Stimulated activated CD4-positive, alpha-beta T cell treated with anti-CD3 and anti-CD28 coated beads, Interleukin-4, amount 100 ng/mL, for 48 hours (primary cell): ENCODE measurements around the gene RABL6.
A peak's percentile ranks its signal among the peaks of the same experiment; 100 is the strongest.
"Not testable (repeated sequence)": the region's sequence is repeated elsewhere in the genome, so short reads cannot be mapped to it uniquely, and the experiment has no call there.

Experiments used
- DNase-seq, 2 donors: peaks; one replicate each; pipeline ENCODE4 v3.0.0-alpha.2; 2020; ENCODE audit warnings: low read depth in 2 of 2

RABL6 gene, protein sequence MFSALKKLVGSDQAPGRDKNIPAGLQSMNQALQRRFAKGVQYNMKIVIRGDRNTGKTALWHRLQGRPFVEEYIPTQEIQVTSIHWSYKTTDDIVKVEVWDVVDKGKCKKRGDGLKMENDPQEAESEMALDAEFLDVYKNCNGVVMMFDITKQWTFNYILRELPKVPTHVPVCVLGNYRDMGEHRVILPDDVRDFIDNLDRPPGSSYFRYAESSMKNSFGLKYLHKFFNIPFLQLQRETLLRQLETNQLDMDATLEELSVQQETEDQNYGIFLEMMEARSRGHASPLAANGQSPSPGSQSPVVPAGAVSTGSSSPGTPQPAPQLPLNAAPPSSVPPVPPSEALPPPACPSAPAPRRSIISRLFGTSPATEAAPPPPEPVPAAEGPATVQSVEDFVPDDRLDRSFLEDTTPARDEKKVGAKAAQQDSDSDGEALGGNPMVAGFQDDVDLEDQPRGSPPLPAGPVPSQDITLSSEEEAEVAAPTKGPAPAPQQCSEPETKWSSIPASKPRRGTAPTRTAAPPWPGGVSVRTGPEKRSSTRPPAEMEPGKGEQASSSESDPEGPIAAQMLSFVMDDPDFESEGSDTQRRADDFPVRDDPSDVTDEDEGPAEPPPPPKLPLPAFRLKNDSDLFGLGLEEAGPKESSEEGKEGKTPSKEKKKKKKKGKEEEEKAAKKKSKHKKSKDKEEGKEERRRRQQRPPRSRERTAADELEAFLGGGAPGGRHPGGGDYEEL

DNA sequence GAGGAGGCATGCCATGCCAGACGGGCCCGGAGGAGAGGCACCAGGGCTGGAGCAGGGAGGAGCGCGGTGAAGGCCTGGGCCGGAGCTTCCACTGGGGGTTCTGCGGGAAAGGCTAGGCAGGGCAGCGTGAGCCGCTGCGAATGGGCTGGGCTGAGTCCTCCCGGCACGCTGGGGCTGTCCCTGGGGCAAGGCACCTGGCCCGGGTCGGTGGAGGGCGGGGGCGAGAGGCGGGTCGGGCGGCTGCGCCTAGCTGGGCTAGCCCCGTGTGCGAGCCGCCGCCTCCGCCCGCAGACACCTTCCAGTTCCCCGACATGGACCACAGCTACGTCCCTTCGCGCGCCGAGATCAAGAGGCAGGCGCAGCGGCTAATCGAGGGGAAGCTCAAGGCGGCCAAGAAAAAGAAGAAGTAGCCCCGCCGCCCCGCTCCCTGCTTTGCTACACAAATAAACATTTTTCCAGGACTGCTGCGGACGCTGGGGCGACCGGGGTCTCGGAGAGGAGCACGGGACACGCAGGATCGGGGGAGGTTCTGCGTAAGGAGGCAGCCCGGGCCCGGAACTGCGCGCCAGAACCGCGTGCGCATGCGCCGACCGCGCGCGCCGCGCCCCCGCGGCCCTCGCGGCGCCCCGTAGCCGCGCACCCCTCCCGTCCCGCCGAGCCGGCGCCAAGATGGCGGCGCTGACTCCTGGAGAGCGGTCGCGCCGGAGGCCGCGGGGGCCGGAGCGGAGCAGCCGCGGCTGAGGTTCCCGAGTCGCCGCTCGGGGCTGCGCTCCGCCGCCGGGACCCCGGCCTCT is at the start of gene RABL6:
Gene RABL6, plus strand, starts transcription at position 668 of the 794 bp plus-strand sequence. CDS start 249 bp downstream, outside the sequence.
- peak; percentile 68 to 76 for DNase-seq

DNA sequence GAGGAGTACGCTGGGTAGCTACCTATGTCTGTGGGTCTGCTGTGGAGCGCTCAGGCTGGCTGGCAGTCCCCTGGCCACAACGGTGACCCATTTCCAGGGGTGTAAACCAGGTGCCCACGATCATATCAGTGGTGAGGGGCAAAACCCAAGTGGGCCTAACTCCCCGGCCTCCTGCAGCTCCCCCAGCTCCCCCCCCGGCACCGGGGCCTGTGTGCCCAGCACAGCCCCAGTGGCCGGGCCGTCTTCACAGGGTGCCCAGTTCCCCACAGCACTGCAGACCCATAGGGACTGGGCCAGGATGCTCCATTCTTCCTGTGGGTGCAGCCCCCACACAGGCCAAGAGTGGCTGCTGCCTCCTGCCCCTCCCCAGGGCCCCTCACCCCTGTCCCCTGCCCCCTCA is 48.7 kb upstream of the RABL6 start:
- DNase-seq = no peak

DNA sequence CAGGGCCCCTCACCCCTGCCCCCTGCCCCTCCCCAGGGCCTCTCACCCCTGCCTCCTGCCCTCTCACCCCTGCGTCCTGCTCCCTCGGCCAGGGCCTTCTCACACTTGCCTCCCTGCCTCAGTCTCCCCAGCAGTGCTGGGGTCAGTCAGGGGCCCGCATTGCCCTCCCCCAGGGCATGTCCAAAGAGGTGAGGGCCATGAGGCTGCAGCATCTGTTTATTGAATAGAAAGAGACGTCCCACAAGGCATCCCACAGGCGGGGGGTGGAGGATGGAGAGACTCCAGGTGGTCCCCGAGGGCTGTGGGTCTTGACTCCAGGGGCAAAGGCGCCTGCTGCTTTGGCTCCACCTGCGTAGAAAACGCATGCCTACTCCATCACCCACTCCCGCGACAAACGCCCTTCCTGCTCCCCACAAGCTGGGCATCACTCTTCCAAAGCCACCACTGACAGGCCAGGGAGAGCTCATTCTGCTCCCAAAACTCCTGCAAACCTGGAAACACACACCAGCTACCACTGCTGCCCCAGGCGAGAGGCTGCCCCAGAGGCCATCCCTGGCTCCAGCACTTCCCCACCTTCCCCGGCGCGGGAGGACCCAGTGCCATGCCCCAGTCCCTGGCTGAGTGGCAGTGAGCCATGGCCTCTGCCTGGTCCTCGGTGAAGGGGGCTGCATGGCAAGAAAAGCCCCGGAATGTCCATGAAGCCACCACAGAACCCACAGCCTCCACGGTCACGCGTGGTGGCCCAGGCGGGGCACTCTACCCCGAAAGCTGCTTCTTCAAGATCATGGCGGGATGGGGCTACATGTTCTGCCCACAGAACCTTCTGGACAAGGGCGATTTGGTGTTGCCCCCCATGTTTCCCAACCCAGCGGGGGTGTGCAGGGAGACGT is 48.1 kb upstream of the RABL6 start:
- no peak for DNase-seq

DNA sequence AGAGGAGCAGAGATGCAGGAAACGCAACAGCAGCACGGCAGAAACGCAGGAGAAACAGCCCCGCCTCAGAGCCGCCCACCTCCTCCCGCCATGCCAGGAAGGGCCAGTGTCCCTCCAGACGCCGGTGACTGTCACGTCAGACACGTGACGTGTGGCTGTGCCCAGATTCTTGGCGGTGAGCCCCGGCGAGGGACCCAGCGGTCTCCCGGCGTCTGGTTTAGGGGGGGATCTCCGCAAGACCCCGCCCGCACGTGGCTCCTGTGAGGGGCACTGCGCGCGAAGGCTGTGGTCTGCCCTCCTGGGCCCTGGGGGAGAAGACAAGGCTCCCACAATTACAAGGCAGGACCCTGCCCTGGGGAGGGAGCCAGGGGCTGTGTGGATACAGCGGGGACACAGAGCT is 47.3 kb upstream of the RABL6 start:
- no peak for DNase-seq

DNA sequence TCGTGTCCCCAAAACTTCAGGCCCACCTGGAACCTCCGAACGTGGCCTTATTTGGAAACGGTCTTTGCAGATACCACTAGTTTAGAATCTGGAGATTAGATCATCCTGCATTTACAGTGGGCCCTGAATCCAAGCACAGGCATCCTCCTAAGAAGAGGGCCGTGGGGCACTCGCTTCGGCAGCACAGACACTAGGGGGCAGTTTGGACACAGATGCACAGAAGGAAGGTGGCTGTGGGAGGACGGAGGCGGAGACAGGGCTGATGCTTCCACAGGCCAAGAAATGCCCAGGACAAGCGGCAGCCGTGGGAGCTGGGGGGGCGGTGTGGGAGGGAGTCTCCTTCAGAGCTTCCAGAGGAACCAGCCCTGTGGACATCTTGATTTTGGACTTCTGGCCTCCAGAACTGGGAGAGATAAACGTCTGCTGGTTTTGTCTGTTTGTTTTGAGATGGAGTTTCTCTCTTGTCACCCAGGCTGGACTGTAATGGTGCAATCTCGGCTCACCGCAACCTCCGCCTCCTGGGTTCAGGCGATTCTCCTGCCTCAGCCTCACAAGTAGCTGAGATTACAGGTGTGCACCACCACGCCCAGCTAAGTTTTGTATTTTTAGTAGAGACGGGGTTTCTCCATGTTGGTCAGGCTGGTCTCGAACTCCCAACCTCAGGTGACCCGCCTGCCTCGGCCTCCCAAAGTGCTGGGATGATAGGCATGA is 46.8 kb upstream of the RABL6 start:
- not testable (repeated sequence) for DNase-seq

DNA sequence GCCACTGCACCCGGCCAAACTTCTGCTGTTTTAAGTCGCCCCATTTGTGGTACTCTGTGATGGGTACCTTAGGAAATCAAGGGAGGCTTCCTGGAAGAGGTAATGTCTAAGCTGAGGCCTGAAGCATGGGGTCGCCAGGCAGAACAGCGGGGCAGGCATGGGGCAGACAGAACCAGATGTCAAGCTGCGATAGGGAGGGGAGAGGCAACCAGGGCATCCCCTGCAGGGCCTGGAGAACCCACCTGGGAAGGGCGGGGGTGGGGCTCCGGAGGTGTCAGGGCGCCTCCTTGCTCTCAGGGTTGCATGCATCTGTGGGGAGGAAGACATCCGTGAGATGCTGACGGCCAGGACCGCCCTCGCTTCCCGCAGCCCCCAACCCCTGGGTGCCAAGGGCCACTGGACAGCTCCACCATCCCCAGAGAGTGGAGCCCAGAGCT is 46.2 kb upstream of the RABL6 start:
- DNase-seq = no peak

DNA sequence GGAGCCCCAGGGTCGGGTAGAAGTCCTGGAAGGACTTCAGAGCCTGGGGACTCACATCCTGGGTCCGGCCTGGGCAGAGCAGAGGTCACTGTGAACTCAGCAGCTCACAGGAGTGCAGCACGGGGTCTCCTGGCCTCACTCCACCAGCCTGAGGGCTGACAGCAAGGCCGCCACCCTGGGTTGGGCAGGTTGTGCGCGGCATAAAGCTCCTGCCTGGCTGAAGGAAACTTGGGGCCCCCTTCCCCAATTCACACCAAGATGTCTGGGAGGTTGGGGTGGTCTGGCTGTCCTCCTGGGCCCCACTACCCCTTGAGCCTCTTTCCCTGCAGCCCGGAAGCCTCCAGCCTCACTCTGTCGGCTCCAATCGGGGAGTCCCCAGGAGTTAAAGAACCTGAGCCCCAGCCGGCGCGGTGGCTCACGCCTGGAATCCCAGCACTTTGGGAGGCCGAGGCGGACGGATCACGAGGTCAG is 45.5 kb upstream of the RABL6 start:
- DNase-seq = no peak

DNA sequence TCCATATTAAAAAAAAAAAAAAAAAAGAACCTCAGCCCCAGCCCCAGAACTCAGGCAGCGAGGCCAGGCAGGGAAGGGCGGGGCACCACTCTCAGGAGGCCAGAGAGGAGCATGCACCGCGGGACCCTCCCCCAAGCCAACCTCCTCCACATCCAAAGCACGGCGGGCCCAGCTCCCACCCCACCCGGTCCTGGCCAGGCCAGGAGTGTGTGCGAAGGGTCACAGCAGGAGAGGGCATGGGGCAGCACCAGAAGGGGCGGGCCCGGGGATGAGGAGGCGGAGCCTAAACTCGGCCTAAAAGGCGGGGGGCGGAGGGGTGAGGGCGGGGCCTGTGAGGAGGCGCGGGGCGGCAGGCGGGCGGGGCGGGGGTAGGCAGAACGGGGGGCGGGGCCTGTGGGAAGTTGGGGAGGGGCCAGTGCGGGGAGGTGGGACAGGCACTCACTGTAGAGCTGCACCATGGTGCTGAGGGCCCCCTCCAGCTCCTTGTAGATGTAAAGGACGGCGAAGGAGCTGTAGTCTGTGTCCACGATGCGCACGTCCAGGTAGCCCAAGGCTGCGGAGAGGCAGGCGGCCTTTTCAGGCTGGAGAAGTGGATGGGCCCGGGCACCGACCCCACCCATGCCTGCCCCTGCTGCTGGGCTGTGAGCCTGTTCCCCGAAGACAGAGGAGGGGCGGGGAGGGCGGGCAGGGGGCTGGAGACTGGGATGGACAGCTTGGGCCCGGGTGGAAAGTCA is 44.7 kb upstream of the RABL6 start:
- peak; percentile 56 to 60 for DNase-seq

DNA sequence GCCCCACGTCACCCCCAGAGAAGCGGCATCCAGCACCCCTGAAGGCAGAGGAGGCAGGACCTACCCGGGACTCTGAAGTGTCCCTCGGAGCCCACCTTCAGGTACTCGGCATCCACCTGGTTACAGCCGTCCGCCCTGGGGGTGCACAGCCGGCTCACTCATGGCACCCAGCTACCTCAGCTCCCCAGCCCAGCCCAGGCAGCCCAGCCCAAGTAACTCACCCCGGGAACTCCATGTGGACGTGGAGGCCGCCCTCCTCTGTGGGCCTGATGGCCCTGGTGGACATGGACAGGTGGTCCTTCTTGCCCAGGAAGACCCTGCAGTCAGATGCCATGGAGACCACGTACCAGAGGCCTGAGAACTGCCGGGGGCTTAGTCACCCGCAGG is 44.1 kb upstream of the RABL6 start:
- no peak for DNase-seq

DNA sequence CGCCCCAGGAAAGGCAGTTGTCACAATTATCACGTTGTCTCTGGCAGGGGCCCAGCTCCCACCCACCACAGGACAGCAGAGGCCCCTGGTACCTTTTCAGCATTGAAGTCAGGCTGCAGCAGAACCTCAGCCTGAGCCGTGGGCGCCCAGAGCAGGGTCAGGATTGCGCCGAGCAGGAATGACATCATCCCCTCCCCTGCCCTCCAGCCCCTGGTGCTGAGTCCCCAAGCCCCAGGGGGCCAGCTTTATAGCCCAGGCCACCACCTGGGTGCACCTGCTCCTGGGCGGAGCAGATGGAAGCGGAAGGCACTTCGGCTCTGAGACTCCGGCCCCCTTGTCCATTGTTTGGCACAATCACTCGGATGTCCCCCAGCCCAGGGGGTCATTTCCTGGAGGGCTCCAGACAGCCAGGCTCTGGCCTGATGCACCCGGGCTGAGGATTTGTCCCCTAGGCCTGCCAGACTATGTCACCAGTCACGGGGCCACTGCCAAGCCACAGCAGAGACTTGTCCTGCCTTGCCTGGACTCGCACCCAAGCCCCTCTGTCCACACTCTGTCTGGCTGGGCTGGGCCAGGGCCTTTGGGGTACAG is 43.4 kb upstream of the RABL6 start, which contains the start of gene LCN15:
Gene LCN15, minus strand, starts transcription at position 218 of the 591 bp plus-strand sequence. Its CDS starts 30 bp downstream, at position 188.
- no peak for DNase-seq

DNA sequence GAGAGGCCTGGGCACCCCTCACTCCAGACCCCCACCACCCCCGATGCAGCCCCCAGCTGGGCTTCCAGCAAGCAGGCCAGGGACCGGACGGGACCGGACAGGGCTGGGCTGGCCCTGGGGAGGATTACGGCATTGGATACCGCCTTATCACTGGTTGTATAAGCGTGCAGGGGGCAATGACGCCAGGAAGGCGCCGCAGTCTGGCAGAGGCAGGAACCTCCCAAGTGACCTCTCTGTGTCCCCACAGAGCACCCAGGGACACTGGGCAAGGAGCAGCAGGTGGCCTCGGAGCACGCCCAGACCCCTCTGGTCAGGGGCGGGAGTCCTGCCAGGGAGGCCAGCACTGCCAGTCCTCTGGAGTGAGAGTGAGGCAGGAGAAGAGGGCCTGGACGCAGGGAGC is 42.7 kb upstream of the RABL6 start:
- DNase-seq = no peak

DNA sequence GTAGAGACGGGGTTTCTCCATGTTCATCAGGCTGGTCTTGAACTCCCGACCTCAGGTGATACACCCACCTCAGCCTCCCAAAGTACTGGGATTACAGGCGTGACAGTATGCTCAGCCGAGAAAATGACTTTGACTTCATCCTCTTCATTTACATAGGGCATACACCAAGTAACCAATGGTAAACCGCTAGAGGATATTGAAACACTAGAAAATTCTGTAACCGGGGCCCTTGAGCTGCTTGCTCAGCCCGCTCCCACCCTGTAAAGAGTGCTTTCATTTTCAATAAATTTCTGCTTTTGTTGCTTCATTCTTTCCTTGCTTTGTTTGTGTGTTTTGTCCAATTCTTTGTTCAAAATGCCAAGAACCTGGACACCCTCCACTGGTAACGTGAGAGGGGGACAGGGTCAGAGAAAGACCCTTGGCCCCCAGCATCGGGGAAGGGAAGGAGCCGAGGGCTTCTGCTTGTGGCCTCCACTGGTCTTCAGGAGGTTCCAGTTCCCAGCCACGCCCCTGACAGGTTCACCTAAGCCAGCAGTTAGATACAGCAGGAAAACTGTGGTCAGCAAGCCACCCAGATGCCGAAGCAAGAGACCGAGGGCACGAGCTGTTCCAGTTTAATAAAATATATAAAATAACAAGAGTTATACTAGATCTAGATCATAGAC is 41.9 kb upstream of the RABL6 start:
- DNase-seq = not testable (repeated sequence)

DNA sequence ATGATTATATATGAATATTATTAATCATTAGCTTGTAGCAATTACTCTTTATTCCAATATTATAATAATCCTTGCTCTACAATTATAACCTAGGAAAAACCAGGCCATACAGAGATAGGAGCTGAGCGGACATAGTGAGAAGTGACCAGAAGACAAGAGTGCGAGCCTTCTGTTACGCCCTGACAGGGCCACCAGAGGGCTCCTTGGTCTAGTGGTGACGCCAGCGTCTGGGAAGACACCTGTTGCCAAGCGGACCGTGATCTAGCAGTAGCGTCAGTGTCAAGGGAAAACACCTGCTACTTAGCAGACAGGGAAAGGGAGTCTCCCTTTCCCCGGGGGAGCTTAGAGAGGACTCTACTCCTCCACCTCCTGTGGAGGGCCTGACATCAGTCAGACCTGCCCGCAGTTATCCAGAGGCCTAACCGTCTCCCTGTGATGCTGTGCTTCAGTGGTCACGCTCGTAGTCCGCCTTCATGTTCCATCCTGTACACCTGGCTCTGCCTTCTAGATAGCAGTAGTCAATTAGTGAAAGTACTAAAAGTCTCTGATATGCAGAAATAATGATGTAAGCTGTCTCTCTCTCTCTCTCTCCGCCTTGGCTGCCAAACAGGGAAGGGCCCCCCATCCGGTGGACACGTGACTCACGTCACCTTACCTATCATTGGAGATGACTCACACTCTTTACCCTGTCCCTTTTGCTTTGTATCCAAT is 41.2 kb upstream of the RABL6 start:
- peak; percentile 30 to 53 for DNase-seq

DNA sequence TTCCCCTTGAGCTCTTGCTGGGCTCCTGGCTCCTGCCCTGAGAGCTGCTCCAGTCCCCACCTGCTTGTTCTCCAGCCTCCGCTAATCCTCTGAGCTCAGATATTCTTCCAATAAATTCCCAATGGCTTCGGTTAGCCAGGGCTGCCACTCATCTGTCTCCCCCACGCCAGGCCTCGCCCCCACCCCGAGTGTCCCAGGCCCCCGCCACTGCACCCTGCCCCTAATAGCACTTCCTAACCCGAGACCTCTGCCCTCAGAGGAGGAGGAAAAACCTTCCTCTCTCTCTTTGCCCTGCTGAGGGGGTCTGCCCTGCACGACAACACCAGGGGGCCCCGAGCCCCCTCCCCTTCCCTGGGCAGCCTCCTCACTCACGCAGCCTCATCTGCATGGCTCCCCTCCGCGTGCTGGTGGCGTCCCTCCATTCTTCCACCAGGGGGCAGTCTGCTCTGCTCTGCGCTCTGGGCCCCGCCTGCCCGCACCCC is 38.0 kb upstream of the RABL6 start:
- peak; percentile 43 to 58 for DNase-seq

DNA sequence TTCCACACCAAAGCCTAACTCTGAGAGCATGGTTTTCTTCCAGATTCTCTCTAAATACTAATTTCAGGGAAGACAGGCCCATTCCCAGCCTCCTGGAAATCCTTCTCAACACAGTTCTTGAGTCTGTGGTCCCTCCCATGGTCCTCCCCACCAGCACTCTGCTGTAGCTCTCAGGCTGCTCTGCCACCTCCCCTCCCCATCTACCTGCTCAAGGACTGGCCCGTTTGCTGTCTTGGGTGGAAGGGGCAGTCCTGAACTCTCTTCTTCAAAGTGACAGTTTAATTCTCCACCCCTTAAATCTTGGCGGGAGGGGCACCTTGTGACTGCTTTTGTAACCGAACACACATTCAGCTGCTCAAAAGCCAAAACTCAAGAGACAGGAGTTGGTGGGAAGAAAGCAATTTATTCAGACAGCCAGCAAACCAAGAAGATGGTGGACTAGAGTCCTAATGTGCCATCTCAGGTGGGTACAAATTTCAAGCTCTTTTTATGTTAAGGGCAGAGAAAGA is 35.8 kb upstream of the RABL6 start:
- no peak for DNase-seq

DNA sequence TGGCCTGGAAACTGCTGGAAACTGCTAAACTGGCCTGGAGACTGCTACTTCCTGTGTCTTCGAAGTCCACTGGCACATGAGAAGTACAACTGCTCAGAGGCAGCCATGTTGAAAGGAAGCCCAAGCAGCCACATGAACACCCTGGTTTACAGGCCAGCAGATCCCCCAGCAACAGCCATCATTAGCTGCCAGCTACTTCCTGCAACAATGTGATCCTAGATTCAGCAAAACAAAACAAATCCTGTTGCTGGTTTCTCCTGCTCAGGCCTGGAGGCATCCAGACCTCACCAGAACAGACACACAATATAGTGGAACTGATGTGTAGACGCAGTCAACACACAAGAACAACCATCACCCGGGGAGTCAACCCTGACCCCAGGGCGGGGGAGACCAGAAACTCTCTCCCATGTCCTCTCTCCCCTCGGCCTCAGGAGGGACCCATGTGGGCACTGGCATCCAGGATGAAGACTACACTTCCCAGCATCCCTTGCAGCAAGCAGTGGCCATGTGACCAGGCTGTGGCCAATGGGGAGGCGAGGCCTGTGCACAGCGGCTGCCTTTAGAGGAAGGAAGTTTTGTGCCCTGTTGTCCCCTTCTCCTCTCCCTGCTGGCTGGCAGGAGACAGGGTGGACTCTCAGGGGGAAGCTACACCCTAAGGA is 34.2 kb upstream of the RABL6 start:
- DNase-seq = peak in 1 of 2 donors; percentile 24

DNA sequence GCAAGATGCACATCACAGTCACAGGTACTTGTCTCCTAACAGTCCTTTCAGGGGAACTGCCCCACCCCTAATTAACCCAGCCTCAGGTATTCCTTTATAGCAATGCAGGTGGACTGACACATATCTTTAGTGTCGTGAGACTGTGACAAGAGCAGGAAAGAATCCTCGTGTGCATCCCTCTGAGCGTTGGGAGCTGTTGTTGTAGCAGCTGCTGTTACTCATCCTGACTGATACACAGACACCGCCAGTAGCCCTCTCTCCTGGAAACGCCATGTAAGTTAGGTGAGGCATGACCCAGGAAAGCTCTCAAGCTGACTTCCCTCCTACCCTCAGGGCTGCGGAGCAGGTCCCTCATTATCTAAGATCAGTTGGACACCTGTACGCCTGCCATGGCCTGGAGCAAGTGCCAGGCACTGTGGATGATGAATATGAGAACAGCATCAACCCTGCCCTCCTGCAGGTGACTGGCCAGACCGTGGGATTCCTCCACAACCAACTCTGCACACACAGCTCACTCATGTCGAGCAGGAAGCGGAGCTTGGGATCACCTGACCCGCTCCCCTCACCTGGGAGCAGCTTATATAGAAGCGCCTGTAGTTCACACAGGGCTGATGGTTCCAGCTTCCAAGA is 33.2 kb upstream of the RABL6 start:
- no peak for DNase-seq
